Neuronal stem cell (in vitro differentiated cells): ENCODE results near the gene ITFG1.

Experiments used
- DNase-seq: peaks from one replicate; pipeline ENCODE4 v3.0.0-alpha.2; 2013; ENCODE audit warnings: low spot score
- H2AFZ ChIP-seq: one replicate; pipeline ENCODE4 v1.6.1; 2013; ENCODE audit warnings: mild to moderate bottlenecking, low read length, inconsistent platforms
- H2AK5ac ChIP-seq: 2 replicates; pipeline ENCODE4 v1.6.1; 2013; ENCODE audit warnings: low read depth, mild to moderate bottlenecking, inconsistent platforms, low read length, moderate library complexity, mixed read lengths
- H2BK120ac ChIP-seq: 2 replicates; pipeline ENCODE4 v1.6.1; 2013; ENCODE audit warnings: low read depth, mild to moderate bottlenecking, inconsistent platforms, low read length, moderate library complexity, mixed read lengths
- H2BK12ac ChIP-seq: one replicate; pipeline ENCODE4 v1.6.1; 2013; ENCODE audit warnings: low read length, inconsistent platforms
- H2BK15ac ChIP-seq: 2 replicates; pipeline ENCODE4 v1.6.1; 2013; ENCODE audit warnings: mild to moderate bottlenecking, low read length, inconsistent platforms, mixed read lengths
- H2BK5ac ChIP-seq: one replicate; pipeline ENCODE4 v1.6.1; 2013; ENCODE audit warnings: inconsistent platforms, mild to moderate bottlenecking, low read length, moderate library complexity
- H3K14ac ChIP-seq: one replicate; pipeline ENCODE4 v1.6.1; 2013; ENCODE audit warnings: low read length, inconsistent platforms
- H3K18ac ChIP-seq: 2 replicates; pipeline ENCODE4 v1.6.1; 2013; ENCODE audit warnings: low read length, inconsistent platforms
- H3K23ac ChIP-seq: 2 replicates; pipeline ENCODE4 v1.6.1; 2013; ENCODE audit warnings: low read depth, mild to moderate bottlenecking, mixed read lengths, low read length, inconsistent platforms; ENCODE audit not compliant: poor library complexity
- H3K27ac ChIP-seq: replicated peaks from 3 replicates; pipeline ENCODE4 v1.5.1; 2013; ENCODE audit warnings: low read length, inconsistent platforms
- H3K27me3 ChIP-seq, 3 experiments: 2 replicates each; pipeline ENCODE4 v1.6.1; 2013; ENCODE audit warnings: low read length in 3 of 3, mild to moderate bottlenecking in 2 of 3, inconsistent platforms in 1 of 3, low read depth in 1 of 3, mixed read lengths in 1 of 3, moderate library complexity in 1 of 3; ENCODE audit not compliant: control insufficient read depth in 3 of 3, insufficient read depth in 3 of 3
- H3K36me3 ChIP-seq, 2 donors: replicated peaks in 1 of 2; 2 replicates each; pipeline ENCODE4 v1.6.1; 2013; ENCODE audit warnings: low read length in 2 of 2; ENCODE audit not compliant: control insufficient read depth in 2 of 2, insufficient read depth in 2 of 2
- H3K4ac ChIP-seq: 2 replicates; pipeline ENCODE4 v1.6.1; 2013; ENCODE audit warnings: inconsistent platforms, mild to moderate bottlenecking, low read length, moderate library complexity
- H3K4me1 ChIP-seq, 2 donors: 1 replicate in 1 of 2; 2 replicates in 1 of 2; pipeline ENCODE4 v1.6.1; 2013; ENCODE audit warnings: low read length in 2 of 2, low read depth in 1 of 2; ENCODE audit not compliant: control insufficient read depth in 2 of 2, insufficient read depth in 1 of 2
- H3K4me2 ChIP-seq: one replicate; pipeline ENCODE4 v1.6.1; 2013; ENCODE audit warnings: mild to moderate bottlenecking, low read length, inconsistent platforms; ENCODE audit not compliant: insufficient read depth, poor library complexity, severe bottlenecking
- H3K4me3 ChIP-seq, 2 donors: 2 replicates each; pipeline ENCODE4 v1.5.1; 2013; ENCODE audit warnings: low read length in 2 of 2, mild to moderate bottlenecking in 2 of 2, inconsistent platforms in 1 of 2, moderate library complexity in 1 of 2
- H3K79me1 ChIP-seq: one replicate; pipeline ENCODE4 v1.6.1; 2013; ENCODE audit warnings: low read depth, mild to moderate bottlenecking, inconsistent platforms, low read length, moderate library complexity
- H3K9ac ChIP-seq: one replicate; pipeline ENCODE4 v1.6.1; 2013; ENCODE audit warnings: mild to moderate bottlenecking, low read depth, low read length, inconsistent platforms; ENCODE audit not compliant: poor library complexity
- H3K9me3 ChIP-seq, 2 donors: replicated peaks in 1 of 2; 2 replicates each; pipeline versions ENCODE3 to v1.6.1; 2013; ENCODE audit warnings: low read length in 2 of 2, mild to moderate bottlenecking in 2 of 2, inconsistent platforms in 1 of 2, low read depth in 1 of 2, mixed read lengths in 1 of 2, moderate library complexity in 1 of 2; ENCODE audit not compliant: control insufficient read depth in 2 of 2, insufficient read depth in 1 of 2
- H4K8ac ChIP-seq: one replicate; pipeline ENCODE4 v1.6.1; 2013; ENCODE audit warnings: low read depth, mild to moderate bottlenecking, inconsistent platforms, low read length, moderate library complexity
- H4K91ac ChIP-seq: one replicate; pipeline ENCODE4 v1.6.1; 2013; ENCODE audit warnings: low read length, low read depth, mild to moderate bottlenecking, inconsistent platforms; ENCODE audit not compliant: poor library complexity
- WGBS, 2 donors: extraction: QIAGEN DNeasy Blood & Tissue Kit; methylation state at CpG; one replicate each; pipeline ENCODE4 v1.1.7; 2013; ENCODE audit warnings: missing lambda C conversion rate in 2 of 2, mixed read lengths in 1 of 2; ENCODE audit not compliant: insufficient read length in 2 of 2, insufficient replicate concordance in 1 of 2; ENCODE audit errors: extremely low coverage in 2 of 2; 5-methylcytosine and 5-hydroxymethylcytosine counted together

ITFG1 gene

DNA sequence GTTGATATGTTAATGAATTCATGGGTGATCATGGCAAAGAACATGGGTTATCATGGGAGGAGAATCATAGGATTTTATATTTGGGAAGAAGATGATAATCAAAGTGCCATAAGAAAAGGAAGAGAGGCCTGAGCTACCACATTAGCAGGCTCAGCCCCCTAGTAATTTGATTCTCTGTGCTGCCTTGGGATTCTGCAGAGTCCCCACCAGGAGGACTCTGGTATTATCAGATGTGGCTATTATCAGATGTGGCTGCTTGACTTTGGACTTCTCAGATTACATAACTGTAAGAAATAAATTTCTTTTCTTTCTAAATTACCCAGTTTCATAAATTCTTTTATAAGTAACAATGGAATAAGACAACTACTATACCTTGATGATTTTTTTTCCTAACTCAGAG, 137.6 kb downstream of the ITFG1 start:
- Histone ChIP-seq H3K9ac (no peak overlapping the region), H3K4me1 (no peaks in the 10 kb centered on the region), H2BK120ac (no peak overlapping the region), H3K27ac (no peak overlapping the region), H3K27me3 (no peaks in the 10 kb centered on the region), H2BK12ac (no peak overlapping the region), H3K9me3 (peaks cover 0 to 3% of the 10 kb centered on the region in 2 donors), H2BK5ac (no peak overlapping the region), H3K4me3 (no peak overlapping the region), H3K79me1 (peaks cover 1% of the 10 kb centered on the region), H2AK5ac (no peak overlapping the region), H3K23ac (no peak overlapping the region), H3K14ac (no peak overlapping the region), H2BK15ac (no peak overlapping the region), H4K91ac (no peak overlapping the region), H3K4me2 (no peak overlapping the region), H2AFZ (no peak overlapping the region), H3K4ac (no peak overlapping the region), H4K8ac (no peak overlapping the region), H3K18ac (no peak overlapping the region), H3K36me3 (no peaks in the 10 kb centered on the region)
- no peak for DNase-seq

GRCh38 chr16:47320546-47321310, 140.1 kb downstream of the ITFG1 start:
- H2BK12ac ChIP-seq: no peak overlapping the region
- H3K27ac ChIP-seq: no peak overlapping the region
- H2AFZ ChIP-seq: no peak overlapping the region

GRCh38 chr16:47317465-47318240, 143.2 kb downstream of the ITFG1 start:
- Histone ChIP-seq H3K27me3 (no peaks in the 10 kb centered on the region), H3K36me3 (no peaks in the 10 kb centered on the region), H3K18ac (no peak overlapping the region), H2BK5ac (no peak overlapping the region), H2BK120ac (no peak overlapping the region), H3K9ac (no peak overlapping the region), H3K23ac (no peak overlapping the region), H3K9me3 (peaks cover 0 to 3% of the 10 kb centered on the region in 2 donors), H4K91ac (no peak overlapping the region), H3K14ac (no peak overlapping the region), H4K8ac (no peak overlapping the region), H3K79me1 (no peaks in the 10 kb centered on the region), H3K4me1 (peaks cover 0 to 13% of the 10 kb centered on the region in 2 donors), H3K4ac (no peak overlapping the region), H2BK15ac (no peak overlapping the region), H3K4me2 (no peak overlapping the region), H2AFZ (no peak overlapping the region), H2BK12ac (no peak overlapping the region), H3K27ac (no peak overlapping the region), H3K4me3 (no peak overlapping the region), H2AK5ac (no peak overlapping the region)
- WGBS, 2 donors: no CpG with 5 or more reads among the region's 7 CpGs
- DNase-seq: no peak

More at GRCh38 chr16:47320546-47321310, 140.1 kb downstream of the ITFG1 start:
- Histone ChIP-seq H3K14ac (no peak overlapping the region), H2BK120ac (no peak overlapping the region), H3K23ac (no peak overlapping the region), H2BK5ac (no peak overlapping the region), H2AK5ac (no peak overlapping the region), H3K9me3 (peaks cover 0 to 3% of the 10 kb centered on the region in 2 donors), H4K8ac (no peak overlapping the region), H4K91ac (no peak overlapping the region), H2BK15ac (no peak overlapping the region), H3K9ac (no peak overlapping the region), H3K36me3 (no peaks in the 10 kb centered on the region), H3K18ac (no peak overlapping the region), H3K79me1 (no peaks in the 10 kb centered on the region), H3K4ac (no peak overlapping the region), H3K4me3 (no peak overlapping the region), H3K27me3 (no peaks in the 10 kb centered on the region), H3K4me2 (no peak overlapping the region), H3K4me1 (peaks cover 0 to 13% of the 10 kb centered on the region in 2 donors)
- no peak for DNase-seq

DNA sequence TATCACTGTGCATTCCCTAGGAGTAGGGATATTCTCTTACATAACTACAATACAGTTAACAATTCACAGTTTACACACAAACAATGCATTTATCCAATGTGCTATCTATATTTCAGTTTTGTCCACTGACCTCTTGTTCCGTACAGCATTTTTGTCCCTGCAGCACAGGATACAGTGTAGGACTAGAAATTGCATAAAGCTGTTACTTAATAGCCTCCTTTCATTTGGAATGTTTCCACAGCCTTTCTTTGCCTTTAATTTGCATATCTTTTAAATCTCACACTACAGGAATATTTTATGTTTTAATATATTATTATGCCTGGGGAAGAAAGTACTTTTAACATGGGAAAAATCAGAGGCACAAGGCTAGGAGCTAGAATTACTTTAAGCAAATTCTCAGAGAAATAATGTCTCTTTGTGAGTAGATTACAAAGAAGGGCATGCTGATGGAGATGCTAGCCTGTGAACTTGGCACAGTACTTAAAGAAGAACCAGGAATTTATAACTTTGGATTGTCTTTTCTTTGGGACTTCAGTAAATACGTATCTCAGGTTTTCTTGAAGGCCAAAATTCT, 144.3 kb downstream of the ITFG1 start:
- Histone ChIP-seq H2AFZ (peak overlapping the region; percentile 48), H4K8ac (no peak overlapping the region), H3K4me3 (no peak overlapping the region), H3K9ac (no peak overlapping the region), H2BK15ac (no peak overlapping the region), H3K4me1 (peaks cover 0 to 18% of the 10 kb centered on the region in 2 donors), H3K4ac (no peak overlapping the region), H3K9me3 (peaks cover 0 to 3% of the 10 kb centered on the region in 2 donors), H3K23ac (no peak overlapping the region), H3K4me2 (no peak overlapping the region), H2AK5ac (no peak overlapping the region), H3K27me3 (no peaks in the 10 kb centered on the region), H2BK5ac (no peak overlapping the region), H3K27ac (no peak overlapping the region), H2BK12ac (no peak overlapping the region), H2BK120ac (no peak overlapping the region), H3K79me1 (no peaks in the 10 kb centered on the region), H3K18ac (no peak overlapping the region), H3K14ac (no peak overlapping the region), H4K91ac (no peak overlapping the region), H3K36me3 (no peaks in the 10 kb centered on the region)
- no peak for DNase-seq
- WGBS, 2 donors: no CpG with 5 or more reads among the region's 2 CpGs
